Vagina (tissue), 2 donors: ENCODE results near the gene MFNG. TPM values are rescaled to one million over a fixed set of nuclear protein-coding genes. Genes with fewer than 3 reads are reported as not detected.

Experiments
- DNase-seq, 2 donors: peaks; one replicate each; pipeline ENCODE4 v3.0.0-alpha.2; 2017; ENCODE audit errors: extremely low spot score in 2 of 2
- H3K27ac ChIP-seq: fragments of 200-600 bp; sonication (generic); one replicate; pipeline ENCODE4 v1.5.1; 2019
- H3K27me3 ChIP-seq: fragments of 200-600 bp; sonication (generic); one replicate; pipeline ENCODE4 v1.5.1; 2019
- H3K36me3 ChIP-seq, 2 donors: fragments of 200-600 bp; sonication (generic); one replicate each; pipeline ENCODE4 v1.5.1; 2017 to 2019
- H3K4me1 ChIP-seq: fragments of 200-600 bp; sonication (generic); one replicate; pipeline ENCODE4 v1.5.1; 2019
- H3K4me3 ChIP-seq, 2 donors: fragments of 200-600 bp; sonication (generic); 1 replicate in 1 of 2; 2 replicates in 1 of 2; pipeline ENCODE4 v1.5.1; 2016 to 2019
- H3K9me3 ChIP-seq: fragments of 200-600 bp; sonication (generic); one replicate; pipeline ENCODE4 v1.5.1; 2019
- POLR2A ChIP-seq, 2 donors: fragments of 450-650 bp; IDR thresholded peaks; one replicate each; pipeline ENCODE4 v1.6.1; 2017; ENCODE audit warnings: antibody characterized with exemption in 2 of 2, mild to moderate bottlenecking in 2 of 2, moderate library complexity in 2 of 2
- POLR2AphosphoS5 ChIP-seq, 2 donors: sonication (generic); formaldehyde crosslinking; IDR thresholded peaks; one replicate each; pipeline ENCODE4 v1.9.0; 2017; ENCODE audit warnings: antibody characterized with exemption in 2 of 2, mild to moderate bottlenecking in 2 of 2, low read depth in 1 of 2; ENCODE audit not compliant: insufficient read depth in 1 of 2
- intact Hi-C: fragments of 100-400 bp; cut with DNase I; formaldehyde crosslinking; loops from one replicate; pipeline ENCODE4 v1.15.1; 2023
- total RNA-seq: library from RNA; depleted of rRNA; stranded (reverse); fragments of >200 nt; gene quantifications from one replicate; pipeline ENCODE4 v1.2.3, GENCODE V29; 2016
- TF ChIP-seq, protein P1 (sequence below), 3 experiments: fragments of 450-650 bp in 2 of 3; fragments of 200-600 bp in 1 of 3; sonication (generic) in 1 of 3; IDR thresholded peaks; one replicate each; pipeline ENCODE4 v1.5.1; 2017 to 2019; ENCODE audit warnings: antibody characterized with exemption in 3 of 3, mild to moderate bottlenecking in 2 of 3, moderate library complexity in 2 of 3

MFNG gene
- total RNA-seq, 1 donor from 2014 or later = 15.2 TPM

DNA sequence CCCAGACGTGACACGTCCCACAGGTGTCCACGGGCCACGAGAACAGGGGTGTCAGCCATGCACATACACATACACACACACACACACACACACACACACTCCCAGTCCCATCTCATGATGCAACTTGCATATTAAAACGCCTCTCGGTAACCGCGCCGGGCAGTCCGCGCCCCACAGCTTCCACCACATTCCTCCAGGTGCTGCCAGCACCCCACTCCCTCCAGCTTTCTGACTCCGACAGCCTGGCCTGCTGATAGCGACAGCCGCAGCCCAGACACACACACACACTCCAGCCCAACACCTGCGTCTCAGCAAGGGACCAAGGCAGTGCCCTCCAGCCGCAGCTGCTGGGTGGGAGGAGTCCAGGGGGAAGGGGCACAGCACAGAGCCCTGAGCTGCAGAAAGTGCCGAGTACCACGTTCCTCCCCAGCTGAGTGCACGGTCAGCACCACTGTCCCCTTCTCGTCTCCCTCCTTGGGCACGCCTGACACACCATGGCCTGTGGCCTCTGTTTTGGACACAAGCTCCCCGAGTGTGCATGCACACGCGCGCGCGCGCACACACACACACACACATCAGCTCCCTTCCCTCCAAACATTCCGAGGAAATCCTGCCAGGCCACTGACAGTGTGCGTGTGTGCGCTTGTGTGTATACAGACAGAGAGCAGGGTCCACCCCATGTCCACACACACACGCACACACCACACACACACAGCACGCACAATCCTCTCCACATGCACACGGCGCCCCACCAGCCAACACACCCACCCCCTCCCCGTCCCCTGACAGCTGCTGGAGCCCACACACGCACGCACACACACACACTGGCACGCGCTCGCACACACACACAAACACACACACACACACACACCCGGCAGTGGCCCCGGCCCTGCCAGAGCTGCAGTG, 60.1 kb downstream of the MFNG start:
- Histone ChIP-seq H3K27ac (no peak overlapping the region), H3K4me1 (peaks cover 17% of the 10 kb centered on the region), H3K9me3 (no peaks in the 10 kb centered on the region), H3K36me3 (no peaks in the 10 kb centered on the region), H3K4me3 (no peak overlapping the region), H3K27me3 (peaks cover 16% of the 10 kb centered on the region)
- no peak for DNase-seq
- intact Hi-C loops = no loop called here
- TF ChIP-seq, protein P1, sequence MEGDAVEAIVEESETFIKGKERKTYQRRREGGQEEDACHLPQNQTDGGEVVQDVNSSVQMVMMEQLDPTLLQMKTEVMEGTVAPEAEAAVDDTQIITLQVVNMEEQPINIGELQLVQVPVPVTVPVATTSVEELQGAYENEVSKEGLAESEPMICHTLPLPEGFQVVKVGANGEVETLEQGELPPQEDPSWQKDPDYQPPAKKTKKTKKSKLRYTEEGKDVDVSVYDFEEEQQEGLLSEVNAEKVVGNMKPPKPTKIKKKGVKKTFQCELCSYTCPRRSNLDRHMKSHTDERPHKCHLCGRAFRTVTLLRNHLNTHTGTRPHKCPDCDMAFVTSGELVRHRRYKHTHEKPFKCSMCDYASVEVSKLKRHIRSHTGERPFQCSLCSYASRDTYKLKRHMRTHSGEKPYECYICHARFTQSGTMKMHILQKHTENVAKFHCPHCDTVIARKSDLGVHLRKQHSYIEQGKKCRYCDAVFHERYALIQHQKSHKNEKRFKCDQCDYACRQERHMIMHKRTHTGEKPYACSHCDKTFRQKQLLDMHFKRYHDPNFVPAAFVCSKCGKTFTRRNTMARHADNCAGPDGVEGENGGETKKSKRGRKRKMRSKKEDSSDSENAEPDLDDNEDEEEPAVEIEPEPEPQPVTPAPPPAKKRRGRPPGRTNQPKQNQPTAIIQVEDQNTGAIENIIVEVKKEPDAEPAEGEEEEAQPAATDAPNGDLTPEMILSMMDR (IDR thresholded peaks at IDR 0.05) = no peak
- TF ChIP-seq POLR2AphosphoS5 (IDR thresholded peaks at IDR 0.05; ENCODE audit: insufficient read depth in 1 of 2, low read depth in 1 of 2) = no peak
- TF ChIP-seq POLR2A (IDR thresholded peaks at IDR 0.05) = no peak

DNA sequence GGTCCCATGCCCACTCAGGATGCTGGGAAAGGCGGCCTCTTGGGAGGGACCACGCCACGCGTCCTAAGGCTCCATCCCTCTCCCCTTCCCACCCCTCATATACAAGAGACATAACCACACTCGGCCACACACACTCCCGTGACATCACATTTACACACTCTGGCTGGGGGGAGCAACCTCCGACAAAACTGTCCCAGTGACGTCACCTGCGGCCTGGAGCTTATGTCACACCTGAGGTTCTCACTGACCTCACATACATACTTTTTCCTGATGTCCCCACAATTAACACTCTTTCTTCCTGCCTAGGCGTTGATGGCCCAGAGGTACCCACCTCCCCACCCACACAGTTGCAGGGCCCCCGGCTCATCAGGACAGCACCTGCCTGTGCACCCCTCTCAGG, 60.8 kb downstream of the MFNG start:
- no peaks in the 10 kb centered on the region for H3K9me3 ChIP-seq
- intact Hi-C loops = no loop called here
- H3K36me3 ChIP-seq = no peaks in the 10 kb centered on the region
- TF ChIP-seq, protein P1 (IDR thresholded peaks at IDR 0.05) = no peak
- no peak for TF ChIP-seq POLR2A (IDR thresholded peaks at IDR 0.05)
- no peak for TF ChIP-seq POLR2AphosphoS5 (IDR thresholded peaks at IDR 0.05; ENCODE audit: insufficient read depth in 1 of 2, low read depth in 1 of 2)
- peaks cover 16% of the 10 kb centered on the region for H3K27me3 ChIP-seq
- H3K4me1 ChIP-seq = peaks cover 21% of the 10 kb centered on the region
- no peak overlapping the region for H3K27ac ChIP-seq
- DNase-seq = no peak
- no peak overlapping the region for H3K4me3 ChIP-seq

DNA sequence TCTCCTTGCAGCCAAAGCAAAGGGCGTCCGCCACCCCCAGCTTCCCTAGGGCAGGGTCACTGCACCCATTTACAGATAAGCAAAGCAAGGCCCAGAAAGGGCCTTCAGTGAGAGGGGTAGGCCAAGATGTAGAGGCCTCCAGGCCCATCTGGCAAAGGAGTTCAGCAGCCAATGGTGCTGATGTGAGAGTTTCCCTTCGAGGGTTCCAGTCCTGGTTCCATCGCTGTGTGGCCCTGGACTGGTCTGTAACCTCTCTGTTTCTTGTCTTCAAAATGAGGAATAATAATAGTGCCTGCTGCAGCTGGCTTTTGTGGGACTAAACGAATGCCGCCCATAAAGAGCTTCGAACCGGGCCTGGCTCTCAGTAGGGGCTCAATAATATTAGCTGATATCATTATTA, 62.9 kb downstream of the MFNG start:
- intact Hi-C loops = no loop called here
- DNase-seq = no peak
- TF ChIP-seq POLR2A (IDR thresholded peaks at IDR 0.05) = no peak
- TF ChIP-seq, protein P1 (IDR thresholded peaks at IDR 0.05) = no peak
- no peak for TF ChIP-seq POLR2AphosphoS5 (IDR thresholded peaks at IDR 0.05; ENCODE audit: insufficient read depth in 1 of 2, low read depth in 1 of 2)
- H3K4me3 ChIP-seq = no peak overlapping the region
- H3K36me3 ChIP-seq = no peaks in the 10 kb centered on the region
- H3K4me1 ChIP-seq = peaks cover 36% of the 10 kb centered on the region
- no peaks in the 10 kb centered on the region for H3K9me3 ChIP-seq
- no peak overlapping the region for H3K27ac ChIP-seq
- peaks cover 11% of the 10 kb centered on the region for H3K27me3 ChIP-seq

DNA sequence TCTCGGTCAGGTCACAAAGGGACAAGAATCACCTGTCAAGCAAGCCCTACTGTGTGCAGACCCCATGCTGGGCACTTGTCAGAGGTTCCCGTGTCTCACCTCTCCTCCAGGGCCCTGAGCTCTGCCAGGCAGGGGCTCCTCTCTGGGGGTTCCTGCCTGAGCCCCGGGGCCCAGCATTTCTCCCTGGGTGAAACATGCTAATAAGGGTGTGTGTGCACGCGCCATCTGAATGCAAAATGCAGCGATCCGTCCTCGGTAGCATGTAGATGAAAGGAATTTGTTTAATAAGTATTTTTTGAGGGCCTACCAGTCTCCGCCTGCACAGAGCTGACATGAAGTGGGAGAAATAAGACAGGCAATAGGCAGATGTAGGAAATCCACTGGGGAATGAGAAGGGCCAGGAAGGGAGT, 64.7 kb downstream of the MFNG start:
- no peaks in the 10 kb centered on the region for H3K36me3 ChIP-seq

More for the DNA sequence above, 64.7 kb downstream of the MFNG start:
- H3K4me3 ChIP-seq = no peak overlapping the region
- no peaks in the 10 kb centered on the region for H3K9me3 ChIP-seq
- H3K4me1 ChIP-seq = peaks cover 21% of the 10 kb centered on the region
- TF ChIP-seq, protein P1 (IDR thresholded peaks at IDR 0.05) = no peak
- TF ChIP-seq POLR2AphosphoS5 (IDR thresholded peaks at IDR 0.05; ENCODE audit: insufficient read depth in 1 of 2, low read depth in 1 of 2) = no peak
- no peak for TF ChIP-seq POLR2A (IDR thresholded peaks at IDR 0.05)
- intact Hi-C loops = no loop called here
- H3K27ac ChIP-seq = no peak overlapping the region
- no peak for DNase-seq
- H3K27me3 ChIP-seq = no peaks in the 10 kb centered on the region
